ENCODE data around the gene ZNF100. TPM values are rescaled to one million over a fixed set of nuclear protein-coding genes. Genes with fewer than 3 reads are reported as not detected.
"Not testable (repeated sequence)": the region's sequence is repeated elsewhere in the genome, so short reads cannot be mapped to it uniquely, and the experiment has no call there.

The ZNF100 gene
- polyA plus RNA-seq, 1 experiment = 0.99 TPM

DNA sequence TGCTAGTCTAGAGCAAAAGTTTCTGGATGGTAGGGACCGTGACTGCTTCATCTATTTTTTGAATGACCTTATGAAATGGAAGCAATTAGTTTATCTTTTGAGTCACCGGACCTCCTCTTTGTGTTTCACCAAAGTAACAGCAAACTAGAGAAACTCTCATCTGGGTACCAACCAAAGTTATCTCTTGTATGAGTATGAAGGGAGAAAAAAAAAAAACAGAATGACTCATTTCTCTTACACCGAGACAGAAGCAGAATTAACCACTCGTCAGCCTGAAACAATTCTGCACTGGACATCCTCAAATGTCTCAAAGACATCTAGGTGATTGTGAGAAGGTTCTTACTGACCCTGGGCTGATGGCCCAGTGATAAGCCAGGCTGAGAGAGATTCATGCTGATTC is 18.3 kb downstream of the ZNF100 start:
- CTCF ChIA-PET = no interaction called here
- Histone ChIP-seq H3K4me3 (ENCODE audit: low read depth, low read length) (no peak overlapping the region), H3K27me3 (ENCODE audit: control insufficient read depth, insufficient read depth, low read length) (no peaks in the 10 kb centered on the region), H3K36me3 (ENCODE audit: control insufficient read depth, insufficient read depth, low read length) (no peaks in the 10 kb centered on the region; the same call in 1 of the 2 replicates)
- no peak for DNase-seq (ENCODE audit: low read depth)
- TF ChIP-seq, protein P1, sequence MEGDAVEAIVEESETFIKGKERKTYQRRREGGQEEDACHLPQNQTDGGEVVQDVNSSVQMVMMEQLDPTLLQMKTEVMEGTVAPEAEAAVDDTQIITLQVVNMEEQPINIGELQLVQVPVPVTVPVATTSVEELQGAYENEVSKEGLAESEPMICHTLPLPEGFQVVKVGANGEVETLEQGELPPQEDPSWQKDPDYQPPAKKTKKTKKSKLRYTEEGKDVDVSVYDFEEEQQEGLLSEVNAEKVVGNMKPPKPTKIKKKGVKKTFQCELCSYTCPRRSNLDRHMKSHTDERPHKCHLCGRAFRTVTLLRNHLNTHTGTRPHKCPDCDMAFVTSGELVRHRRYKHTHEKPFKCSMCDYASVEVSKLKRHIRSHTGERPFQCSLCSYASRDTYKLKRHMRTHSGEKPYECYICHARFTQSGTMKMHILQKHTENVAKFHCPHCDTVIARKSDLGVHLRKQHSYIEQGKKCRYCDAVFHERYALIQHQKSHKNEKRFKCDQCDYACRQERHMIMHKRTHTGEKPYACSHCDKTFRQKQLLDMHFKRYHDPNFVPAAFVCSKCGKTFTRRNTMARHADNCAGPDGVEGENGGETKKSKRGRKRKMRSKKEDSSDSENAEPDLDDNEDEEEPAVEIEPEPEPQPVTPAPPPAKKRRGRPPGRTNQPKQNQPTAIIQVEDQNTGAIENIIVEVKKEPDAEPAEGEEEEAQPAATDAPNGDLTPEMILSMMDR (IDR thresholded peaks at IDR 0.05; ENCODE audit: insufficient read depth, low read depth, low read length) = no peak
- POLR2A ChIA-PET = no interaction called here

DNA sequence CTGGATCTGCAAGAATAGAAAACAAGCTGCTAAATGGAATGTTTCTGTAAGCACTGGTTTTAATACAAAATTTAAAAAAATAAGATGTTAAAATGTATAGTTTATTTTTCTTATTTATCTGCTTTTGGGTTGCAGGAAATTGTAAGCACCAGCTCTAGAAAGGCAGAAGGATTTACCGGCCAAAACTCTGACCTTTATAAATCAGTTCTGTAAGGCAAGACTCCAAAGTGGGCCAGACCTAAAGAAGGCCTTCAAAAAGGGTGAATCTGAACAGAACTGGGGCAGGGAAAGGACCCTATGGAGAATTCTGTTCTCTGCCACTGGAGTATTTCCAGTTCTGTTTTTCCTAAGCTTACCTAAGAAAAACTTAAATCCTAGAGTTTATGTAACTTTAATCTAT is 19.3 kb downstream of the ZNF100 start:
- ChIA-PET POLR2A (no interaction called here), CTCF (no interaction called here)
- DNase-seq (ENCODE audit: low read depth) = no peak
- TF ChIP-seq, protein P1 (IDR thresholded peaks at IDR 0.05; ENCODE audit: insufficient read depth, low read depth, low read length) = no peak
- no peak overlapping the region for H3K4me3 ChIP-seq (ENCODE audit: low read depth, low read length)
- H3K27me3 ChIP-seq (ENCODE audit: control insufficient read depth, insufficient read depth, low read length) = no peaks in the 10 kb centered on the region
- no peaks in the 10 kb centered on the region; the same call in 1 of the 2 replicates for H3K36me3 ChIP-seq (ENCODE audit: control insufficient read depth, insufficient read depth, low read length)

DNA sequence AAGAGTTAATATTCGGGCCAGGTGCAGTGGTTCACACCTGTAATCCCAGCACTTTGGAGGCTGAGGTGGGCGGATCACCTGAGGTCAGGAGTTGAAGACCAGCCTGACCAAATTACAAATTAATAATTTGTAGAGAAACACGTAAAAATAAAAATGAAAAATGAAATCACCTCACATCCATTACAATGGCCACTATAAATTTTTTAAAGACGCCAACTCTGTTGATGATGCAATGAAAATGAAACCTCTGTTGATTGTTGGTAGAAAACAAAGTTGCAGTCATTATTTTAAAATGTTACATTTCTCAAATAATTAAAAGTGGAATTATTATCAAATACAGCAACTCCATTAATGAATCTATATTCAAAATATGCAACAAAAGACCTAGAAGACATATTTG is 26.8 kb downstream of the ZNF100 start:
- ChIA-PET POLR2A (no interaction called here), CTCF (no interaction called here)
- no peaks in the 10 kb centered on the region for H3K27me3 ChIP-seq (ENCODE audit: control insufficient read depth, insufficient read depth, low read length)
- no peak for DNase-seq (ENCODE audit: low read depth)
- H3K36me3 ChIP-seq (ENCODE audit: control insufficient read depth, insufficient read depth, low read length) = no peaks in the 10 kb centered on the region
- no peak overlapping the region for H3K4me3 ChIP-seq (ENCODE audit: low read depth, low read length)
- TF ChIP-seq, protein P1 (IDR thresholded peaks at IDR 0.05; ENCODE audit: insufficient read depth, low read depth, low read length) = no peak

DNA sequence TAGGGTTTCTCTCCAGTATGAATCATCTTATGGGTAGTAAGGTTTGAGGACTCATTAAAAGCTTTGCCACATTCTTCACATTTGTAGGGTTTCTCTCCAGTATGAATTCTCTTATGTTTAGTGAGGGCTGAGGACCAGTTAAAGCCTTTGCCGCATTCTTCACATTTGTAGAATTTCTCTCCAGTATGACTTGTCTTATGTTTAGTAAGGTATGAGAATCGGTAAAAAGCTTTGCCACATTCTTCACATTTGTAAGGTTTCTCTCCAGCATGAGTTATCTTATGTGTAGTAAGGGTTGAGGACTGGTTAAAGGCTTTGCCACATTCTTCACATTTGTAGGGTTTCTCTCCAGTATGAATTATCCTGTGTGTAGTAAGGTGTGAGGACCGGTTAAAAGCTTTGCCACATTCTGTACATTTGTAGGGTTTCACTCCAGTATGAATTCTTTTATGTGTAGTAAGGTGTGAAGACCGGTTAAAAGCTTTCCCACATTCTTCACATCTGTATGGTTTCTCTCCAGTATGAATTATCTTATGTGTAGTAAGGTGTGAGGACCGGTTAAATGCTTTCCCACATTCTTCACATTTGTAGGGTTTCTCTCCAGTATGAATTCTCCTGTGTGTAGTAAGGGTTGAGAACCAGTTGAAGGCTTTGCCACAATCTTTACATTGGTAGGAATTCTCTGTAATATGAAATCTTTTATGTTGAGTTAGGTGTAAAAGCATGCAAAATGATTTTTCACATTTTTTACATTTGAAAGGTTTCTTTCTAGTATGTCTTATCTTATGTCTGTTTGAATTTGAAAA is 40.2 kb downstream of the ZNF100 start:
- H3K36me3 ChIP-seq (ENCODE audit: control insufficient read depth, insufficient read depth, low read length); H3K4me3 ChIP-seq (ENCODE audit: low read depth, low read length); DNase-seq (ENCODE audit: low read depth); H3K27me3 ChIP-seq (ENCODE audit: control insufficient read depth, insufficient read depth, low read length); POLR2A ChIA-PET; CTCF ChIA-PET: not testable (repeated sequence)

DNA sequence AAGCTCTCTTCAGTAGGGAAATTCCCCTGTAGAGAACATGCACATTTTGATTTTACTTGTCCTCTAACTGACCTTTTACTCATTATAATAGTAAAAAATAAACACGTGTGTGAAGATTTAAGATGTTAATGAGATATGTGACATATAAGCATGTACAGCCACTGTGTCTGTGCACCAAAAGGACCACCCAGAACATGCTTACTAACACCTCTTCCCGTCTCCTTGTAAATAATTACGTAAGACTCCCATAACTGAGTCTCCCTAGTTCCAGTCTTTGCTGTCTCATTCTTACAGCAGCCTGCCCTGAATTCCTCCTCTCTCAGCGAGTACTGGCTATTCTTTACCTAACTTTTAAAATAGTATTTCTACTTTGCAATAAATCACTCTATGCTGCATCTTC is 53.6 kb downstream of the ZNF100 start:
- DNase-seq (ENCODE audit: low read depth) = no peak

More for the DNA sequence above, 53.6 kb downstream of the ZNF100 start:
- ChIA-PET POLR2A (no interaction called here), CTCF (interaction anchor here (0.6 kb wide), 1 partner anchor 39 kb away, joined by 3 read pairs; no protein-coding TSS in a partner anchor)
- TF ChIP-seq, protein P1 (IDR thresholded peaks at IDR 0.05; ENCODE audit: insufficient read depth, low read depth, low read length) = no peak
- Histone ChIP-seq H3K36me3 (ENCODE audit: control insufficient read depth, insufficient read depth, low read length) (no peaks in the 10 kb centered on the region), H3K27me3 (ENCODE audit: control insufficient read depth, insufficient read depth, low read length) (no peaks in the 10 kb centered on the region), H3K4me3 (ENCODE audit: low read depth, low read length) (no peak overlapping the region)

All from BJ (cell line).